ENCODE results near the gene TLE4.

Gene TLE4

GRCh38 chr9:79619930-79620329, 48.2 kb downstream of the TLE4 start:
- H3K4me1 ChIP-seq (ENCODE audit: control insufficient read depth in 2 of 2, insufficient read depth in 1 of 2, low read depth in 1 of 2, low read length in 2 of 2): peaks cover 7 to 24% of the 10 kb centered on the region in 2 donors
- no peak overlapping the region for H2AFZ ChIP-seq (ENCODE audit: low read length)
- no peak overlapping the region for H2BK120ac ChIP-seq (ENCODE audit: low read depth, low read length)
- H3K27me3 ChIP-seq (ENCODE audit: control insufficient read depth in 3 of 3, insufficient read depth in 3 of 3, low read depth in 1 of 3, low read length in 3 of 3): no peaks in the 10 kb centered on the region
- H3K4ac ChIP-seq (ENCODE audit: low read length): no peak overlapping the region
- H2BK5ac ChIP-seq (ENCODE audit: low read length): no peak overlapping the region
- H3K9ac ChIP-seq (ENCODE audit: low read depth, low read length, poor library complexity): no peak overlapping the region
- H3K9me3 ChIP-seq (replicated peaks in 1 of 2; ENCODE audit: control insufficient read depth in 2 of 2, insufficient read depth in 1 of 2, low read depth in 1 of 2, low read length in 2 of 2): no peaks in the 10 kb centered on the region
- no peaks in the 10 kb centered on the region for H3K79me1 ChIP-seq (ENCODE audit: low read depth, low read length)
- no peak overlapping the region for H3K18ac ChIP-seq (ENCODE audit: low read length)
- H3K14ac ChIP-seq (ENCODE audit: low read length): no peak overlapping the region
- peaks cover 2 to 63% of the 10 kb centered on the region in 2 donors for H3K36me3 ChIP-seq (replicated peaks in 1 of 2; ENCODE audit: control insufficient read depth in 2 of 2, insufficient read depth in 2 of 2, low read length in 2 of 2)
- no peak overlapping the region for H4K91ac ChIP-seq (ENCODE audit: low read depth, low read length, poor library complexity)
- no peak overlapping the region for H3K4me2 ChIP-seq (ENCODE audit: insufficient read depth, low read length, poor library complexity, severe bottlenecking)
- no peak for DNase-seq (ENCODE audit: low spot score)
- H3K23ac ChIP-seq (ENCODE audit: low read depth, low read length, poor library complexity): no peak overlapping the region
- no peak overlapping the region for H4K8ac ChIP-seq (ENCODE audit: low read depth, low read length)
- no peak overlapping the region for H3K4me3 ChIP-seq (ENCODE audit: low read length in 2 of 2)
- no peak overlapping the region for H2BK12ac ChIP-seq (ENCODE audit: low read length)
- H2AK5ac ChIP-seq (ENCODE audit: low read depth, low read length): no peak overlapping the region
- no peak overlapping the region for H3K27ac ChIP-seq (replicated peaks; ENCODE audit: low read length)
- H2BK15ac ChIP-seq (ENCODE audit: low read length): no peak overlapping the region

GRCh38 chr9:79621916-79622575, 50.3 kb downstream of the TLE4 start:
- no peak overlapping the region for H2BK15ac ChIP-seq (ENCODE audit: low read length)
- H3K4me2 ChIP-seq (ENCODE audit: insufficient read depth, low read length, poor library complexity, severe bottlenecking): no peak overlapping the region
- H2BK120ac ChIP-seq (ENCODE audit: low read depth, low read length): no peak overlapping the region
- peaks cover 7 to 20% of the 10 kb centered on the region in 2 donors for H3K4me1 ChIP-seq (ENCODE audit: control insufficient read depth in 2 of 2, insufficient read depth in 1 of 2, low read depth in 1 of 2, low read length in 2 of 2)
- no peak overlapping the region for H3K9ac ChIP-seq (ENCODE audit: low read depth, low read length, poor library complexity)
- H3K18ac ChIP-seq (ENCODE audit: low read length): no peak overlapping the region
- no peak overlapping the region for H3K23ac ChIP-seq (ENCODE audit: low read depth, low read length, poor library complexity)
- H3K27ac ChIP-seq (replicated peaks; ENCODE audit: low read length): no peak overlapping the region
- H3K79me1 ChIP-seq (ENCODE audit: low read depth, low read length): no peaks in the 10 kb centered on the region
- H4K91ac ChIP-seq (ENCODE audit: low read depth, low read length, poor library complexity): no peak overlapping the region
- peaks cover 1 to 58% of the 10 kb centered on the region in 2 donors for H3K36me3 ChIP-seq (replicated peaks in 1 of 2; ENCODE audit: control insufficient read depth in 2 of 2, insufficient read depth in 2 of 2, low read length in 2 of 2)
- H2BK12ac ChIP-seq (ENCODE audit: low read length): no peak overlapping the region
- no peak overlapping the region for H4K8ac ChIP-seq (ENCODE audit: low read depth, low read length)
- no peak overlapping the region for H3K4me3 ChIP-seq (ENCODE audit: low read length in 2 of 2)
- H2AK5ac ChIP-seq (ENCODE audit: low read depth, low read length): no peak overlapping the region
- no peak for DNase-seq (ENCODE audit: low spot score)
- H2BK5ac ChIP-seq (ENCODE audit: low read length): no peak overlapping the region
- H3K27me3 ChIP-seq (ENCODE audit: control insufficient read depth in 3 of 3, insufficient read depth in 3 of 3, low read depth in 1 of 3, low read length in 3 of 3): no peaks in the 10 kb centered on the region
- H2AFZ ChIP-seq (ENCODE audit: low read length): no peak overlapping the region
- no peaks in the 10 kb centered on the region for H3K9me3 ChIP-seq (replicated peaks in 1 of 2; ENCODE audit: control insufficient read depth in 2 of 2, insufficient read depth in 1 of 2, low read depth in 1 of 2, low read length in 2 of 2)
- no peak overlapping the region for H3K14ac ChIP-seq (ENCODE audit: low read length)
- H3K4ac ChIP-seq (ENCODE audit: low read length): no peak overlapping the region

- no peak overlapping the region for H2BK5ac ChIP-seq (ENCODE audit: low read length)
- no peak overlapping the region for H4K91ac ChIP-seq (ENCODE audit: low read depth, low read length, poor library complexity)
- H2AK5ac ChIP-seq (ENCODE audit: low read depth, low read length): no peak overlapping the region
- H3K4me2 ChIP-seq (ENCODE audit: insufficient read depth, low read length, poor library complexity, severe bottlenecking): no peak overlapping the region
- H3K18ac ChIP-seq (ENCODE audit: low read length): no peak overlapping the region
- H3K9me3 ChIP-seq (replicated peaks in 1 of 2; ENCODE audit: control insufficient read depth in 2 of 2, insufficient read depth in 1 of 2, low read depth in 1 of 2, low read length in 2 of 2): no peaks in the 10 kb centered on the region
- no peak overlapping the region for H3K9ac ChIP-seq (ENCODE audit: low read depth, low read length, poor library complexity)
- H3K14ac ChIP-seq (ENCODE audit: low read length): no peak overlapping the region
- H3K4me1 ChIP-seq (ENCODE audit: control insufficient read depth in 2 of 2, insufficient read depth in 1 of 2, low read depth in 1 of 2, low read length in 2 of 2): peaks cover 25 to 26% of the 10 kb centered on the region in 2 donors
- no peak overlapping the region for H3K4me3 ChIP-seq (ENCODE audit: low read length in 2 of 2)
- H3K79me1 ChIP-seq (ENCODE audit: low read depth, low read length): no peaks in the 10 kb centered on the region
- DNase-seq (ENCODE audit: low spot score): no peak
- H2AFZ ChIP-seq (ENCODE audit: low read length): no peak overlapping the region
- H3K4ac ChIP-seq (ENCODE audit: low read length): no peak overlapping the region
- no peak overlapping the region for H2BK15ac ChIP-seq (ENCODE audit: low read length)
- no peaks in the 10 kb centered on the region for H3K27me3 ChIP-seq (ENCODE audit: control insufficient read depth in 3 of 3, insufficient read depth in 3 of 3, low read depth in 1 of 3, low read length in 3 of 3)
- no CpG with 5 or more reads among the region's 6 CpGs for WGBS, 2 donors (ENCODE audit: extremely low coverage in 2 of 2, insufficient read length in 2 of 2, insufficient replicate concordance in 1 of 2)
- no peak overlapping the region for H4K8ac ChIP-seq (ENCODE audit: low read depth, low read length)
- H2BK12ac ChIP-seq (ENCODE audit: low read length): no peak overlapping the region
- H3K23ac ChIP-seq (ENCODE audit: low read depth, low read length, poor library complexity): no peak overlapping the region
- H3K27ac ChIP-seq (replicated peaks; ENCODE audit: low read length): peak overlapping the region; percentile 32
- H2BK120ac ChIP-seq (ENCODE audit: low read depth, low read length): no peak overlapping the region
- peaks cover 4 to 48% of the 10 kb centered on the region in 2 donors for H3K36me3 ChIP-seq (replicated peaks in 1 of 2; ENCODE audit: control insufficient read depth in 2 of 2, insufficient read depth in 2 of 2, low read length in 2 of 2)
Measured at GRCh38 chr9:79623799-79624721, 52.3 kb downstream of the TLE4 start.

GRCh38 chr9:79629721-79630120, 58.0 kb downstream of the TLE4 start:
- no peak overlapping the region for H3K18ac ChIP-seq (ENCODE audit: low read length)
- no peak overlapping the region for H2BK120ac ChIP-seq (ENCODE audit: low read depth, low read length)
- no peaks in the 10 kb centered on the region for H3K9me3 ChIP-seq (replicated peaks in 1 of 2; ENCODE audit: control insufficient read depth in 2 of 2, insufficient read depth in 1 of 2, low read depth in 1 of 2, low read length in 2 of 2)
- H4K91ac ChIP-seq (ENCODE audit: low read depth, low read length, poor library complexity): no peak overlapping the region
- H3K4me3 ChIP-seq (ENCODE audit: low read length in 2 of 2): no peak overlapping the region
- DNase-seq (ENCODE audit: low spot score): no peak
- H3K4me2 ChIP-seq (ENCODE audit: insufficient read depth, low read length, poor library complexity, severe bottlenecking): no peak overlapping the region
- no peak overlapping the region for H2BK15ac ChIP-seq (ENCODE audit: low read length)
- H3K14ac ChIP-seq (ENCODE audit: low read length): no peak overlapping the region
- WGBS, 2 donors (ENCODE audit: extremely low coverage in 2 of 2, insufficient read length in 2 of 2, insufficient replicate concordance in 1 of 2): no CpG with 5 or more reads among the region's 2 CpGs
- no peak overlapping the region for H2AFZ ChIP-seq (ENCODE audit: low read length)
- H4K8ac ChIP-seq (ENCODE audit: low read depth, low read length): no peak overlapping the region
- H3K79me1 ChIP-seq (ENCODE audit: low read depth, low read length): no peaks in the 10 kb centered on the region
- no peak overlapping the region for H2BK5ac ChIP-seq (ENCODE audit: low read length)
- no peak overlapping the region for H3K27ac ChIP-seq (replicated peaks; ENCODE audit: low read length)
- H3K9ac ChIP-seq (ENCODE audit: low read depth, low read length, poor library complexity): no peak overlapping the region
- no peak overlapping the region for H2BK12ac ChIP-seq (ENCODE audit: low read length)
- H3K36me3 ChIP-seq (replicated peaks in 1 of 2; ENCODE audit: control insufficient read depth in 2 of 2, insufficient read depth in 2 of 2, low read length in 2 of 2): peaks cover 4 to 74% of the 10 kb centered on the region in 2 donors
- no peak overlapping the region for H2AK5ac ChIP-seq (ENCODE audit: low read depth, low read length)
- no peaks in the 10 kb centered on the region for H3K27me3 ChIP-seq (ENCODE audit: control insufficient read depth in 3 of 3, insufficient read depth in 3 of 3, low read depth in 1 of 3, low read length in 3 of 3)
- H3K4me1 ChIP-seq (ENCODE audit: control insufficient read depth in 2 of 2, insufficient read depth in 1 of 2, low read depth in 1 of 2, low read length in 2 of 2): peaks cover 22 to 49% of the 10 kb centered on the region in 2 donors
- no peak overlapping the region for H3K23ac ChIP-seq (ENCODE audit: low read depth, low read length, poor library complexity)
- H3K4ac ChIP-seq (ENCODE audit: low read length): no peak overlapping the region
